GM12872 (cell line): ENCODE results near the gene BFSP1.

Experiments used
- CTCF ChIP-seq: IDR thresholded peaks from 3 replicates; pipeline ENCODE4 v1.5.1; 2011; ENCODE audit warnings: low read depth, mild to moderate bottlenecking, low read length, moderate library complexity; ENCODE audit not compliant: insufficient read depth

The BFSP1 gene

DNA sequence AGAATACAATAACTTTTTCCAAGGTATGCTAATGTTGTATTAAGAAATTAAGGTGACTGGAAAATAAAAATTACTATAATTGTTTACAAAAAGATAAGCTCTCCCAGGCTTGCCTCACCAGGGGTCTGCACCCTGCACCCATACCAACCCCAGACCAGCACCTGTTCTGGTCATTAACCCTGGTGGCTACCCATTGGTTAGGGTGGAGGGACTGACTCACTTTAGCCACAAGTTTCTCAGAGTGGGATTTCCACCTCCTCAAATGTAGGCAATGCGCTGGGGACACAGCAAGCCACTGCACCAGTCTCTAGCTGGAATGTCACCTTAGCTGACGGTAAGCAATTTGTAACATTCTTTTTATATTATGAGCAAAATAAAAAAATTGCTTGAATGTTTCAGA lies 83.1 kb downstream of the BFSP1 start:
- no peak for TF ChIP-seq CTCF

GRCh38 chr20:17446171-17446570 lies 85.0 kb downstream of the BFSP1 start:
- no peak for TF ChIP-seq CTCF

GRCh38 chr20:17445543-17445942 lies 85.6 kb downstream of the BFSP1 start:
- TF ChIP-seq CTCF = no peak

DNA sequence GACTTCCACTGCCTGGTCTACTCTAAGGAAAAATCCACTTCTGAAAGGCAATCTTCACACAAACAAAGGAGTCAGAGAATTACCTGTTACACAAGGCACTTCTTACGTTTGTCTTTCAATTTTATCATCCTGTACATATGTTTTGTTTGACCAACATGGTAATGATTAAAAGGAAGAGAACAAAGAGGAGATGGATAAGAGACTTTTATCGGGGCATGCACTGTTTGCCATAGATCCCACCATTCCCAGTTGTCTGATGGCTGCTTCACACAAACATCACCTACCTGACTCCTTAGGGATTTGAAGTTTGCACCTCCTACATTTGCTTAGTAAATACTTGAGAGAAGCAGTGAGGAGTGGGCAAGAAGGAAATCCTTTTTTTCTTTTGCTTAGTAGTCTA lies 87.1 kb downstream of the BFSP1 start:
- no peak for TF ChIP-seq CTCF
